Ishikawa (cell line): ENCODE results near the gene TLR6.

ENCODE experiments used
- NFIC ChIP-seq: IDR thresholded peaks from 2 replicates; pipeline ENCODE4 v1.6.1; 2012
- TAF1 ChIP-seq: IDR thresholded peaks from 2 replicates; pipeline ENCODE4 v1.6.1; 2012; ENCODE audit warnings: low read depth, mild to moderate bottlenecking

GRCh38 chr4:38818441-38818976 lies 38.1 kb downstream of the TLR6 start:
- TF ChIP-seq TAF1, result no peak
- TF ChIP-seq NFIC, result no peak
